Measurements from ENCODE around the gene GJD4. TPM values are rescaled to one million over a fixed set of nuclear protein-coding genes. Genes with fewer than 3 reads are reported as not detected.

GJD4 gene
- total and polyA plus RNA-seq, 2 donors (not counting 1 experiment from before 2014, with no cell fraction given), result not detected

- ATAC-seq (ENCODE audit: low read depth) (no peak), DNase-seq (no peak)
- intact Hi-C loops (cut with micrococcal nuclease), result no loop called here
- peaks cover 0 to 4% (median 2%) of the 10 kb centered on the region in 4 experiments for H3K27me3 ChIP-seq (replicated peaks in 1 of 4; ENCODE audit: control extremely low read depth in 1 of 4, control insufficient read depth in 3 of 4, insufficient read depth in 4 of 4, low read length in 3 of 4)
- no peaks in the 10 kb centered on the region for H3K9me3 Mint-ChIP-seq (ENCODE audit: insufficient read depth)
- H3K4me1 Mint-ChIP-seq, result no peaks in the 10 kb centered on the region
- H3K9me3 ChIP-seq (ENCODE audit: control extremely low read depth in 1 of 3, control insufficient read depth in 2 of 3, insufficient read depth in 1 of 3, low read length in 2 of 3), result no peaks in the 10 kb centered on the region
- no peaks in the 10 kb centered on the region for H3K4me1 ChIP-seq (ENCODE audit: control insufficient read depth in 2 of 2, insufficient read depth in 2 of 2, low read length in 2 of 2)
- H3K9ac ChIP-seq (ENCODE audit: low read length), result no peak overlapping the region
- H4K20me1 ChIP-seq (ENCODE audit: control insufficient read depth, insufficient read depth, low read length, poor library complexity, severe bottlenecking), result no peaks in the 10 kb centered on the region
- no peak overlapping the region for H3K27ac Mint-ChIP-seq
- H3K36me3 ChIP-seq (replicated peaks in 1 of 2; ENCODE audit: control extremely low read depth in 1 of 2, control insufficient read depth in 1 of 2, extremely low read depth in 1 of 2, insufficient read depth in 2 of 2, low read length in 1 of 2), result no peaks in the 10 kb centered on the region
- H3K4me3 ChIP-seq (ENCODE audit: control extremely low read depth in 1 of 5, extremely low read depth in 1 of 5, insufficient read depth in 1 of 5, low read depth in 2 of 5, low read length in 4 of 5), result no peak overlapping the region
- no peak overlapping the region for H3K27ac ChIP-seq (ENCODE audit: low read length in 2 of 2)
- no peak overlapping the region for H2AFZ ChIP-seq (ENCODE audit: insufficient read depth, low read depth, low read length, poor library complexity, severe bottlenecking)
- ChIA-PET CTCF (no interaction called here), POLR2A (no interaction called here)
- H3K79me2 ChIP-seq (ENCODE audit: control insufficient read depth, insufficient read depth, low read length), result no peaks in the 10 kb centered on the region
- WGBS (ENCODE audit: insufficient coverage), result 100% methylated on average over 1 of the region's 2 CpGs
- no peak overlapping the region for H3K4me3 Mint-ChIP-seq
- no peak overlapping the region for H3K4me2 ChIP-seq (replicated peaks; ENCODE audit: low read depth, low read length, poor library complexity, severe bottlenecking)
- TF ChIP-seq CTCF (IDR thresholded peaks at IDR 0.05) (no peak), EZH2 (IDR thresholded peaks at IDR 0.05; ENCODE audit: borderline replicate concordance, insufficient read depth, low read depth, low read length, poor library complexity, severe bottlenecking) (no peak)
- peaks cover 18% of the 10 kb centered on the region for H3K27me3 Mint-ChIP-seq
These were observed 47.7 kb downstream of the GJD4 start for GRCh38 chr10:35652824-35653223.

- 80% methylated on average over 1 of the region's 5 CpGs for WGBS (ENCODE audit: insufficient coverage)
- Mint-ChIP-seq H3K4me3 (no peak overlapping the region), H3K4me1 (no peaks in the 10 kb centered on the region), H3K9me3 (ENCODE audit: insufficient read depth) (peaks cover 4% of the 10 kb centered on the region), H3K27ac (no peak overlapping the region), H3K27me3 (peaks cover 25% of the 10 kb centered on the region)
- Histone ChIP-seq H3K79me2 (ENCODE audit: control insufficient read depth, insufficient read depth, low read length) (no peaks in the 10 kb centered on the region), H2AFZ (ENCODE audit: insufficient read depth, low read depth, low read length, poor library complexity, severe bottlenecking) (no peak overlapping the region), H3K36me3 (replicated peaks in 1 of 2; ENCODE audit: control extremely low read depth in 1 of 2, control insufficient read depth in 1 of 2, extremely low read depth in 1 of 2, insufficient read depth in 2 of 2, low read length in 1 of 2) (no peaks in the 10 kb centered on the region), H3K4me2 (replicated peaks; ENCODE audit: low read depth, low read length, poor library complexity, severe bottlenecking) (no peak overlapping the region), H3K4me3 (ENCODE audit: control extremely low read depth in 1 of 5, extremely low read depth in 1 of 5, insufficient read depth in 1 of 5, low read depth in 2 of 5, low read length in 4 of 5) (no peak overlapping the region), H4K20me1 (ENCODE audit: control insufficient read depth, insufficient read depth, low read length, poor library complexity, severe bottlenecking) (no peaks in the 10 kb centered on the region), H3K9me3 (ENCODE audit: control extremely low read depth in 1 of 3, control insufficient read depth in 2 of 3, insufficient read depth in 1 of 3, low read length in 2 of 3) (no peaks in the 10 kb centered on the region), H3K4me1 (ENCODE audit: control insufficient read depth in 2 of 2, insufficient read depth in 2 of 2, low read length in 2 of 2) (no peaks in the 10 kb centered on the region), H3K27ac (ENCODE audit: low read length in 2 of 2) (no peak overlapping the region), H3K9ac (ENCODE audit: low read length) (no peak overlapping the region), H3K27me3 (replicated peaks in 1 of 4; ENCODE audit: control extremely low read depth in 1 of 4, control insufficient read depth in 3 of 4, insufficient read depth in 4 of 4, low read length in 3 of 4) (peaks cover 0 to 4% (median 0%) of the 10 kb centered on the region in 4 experiments)
- intact Hi-C loops (cut with micrococcal nuclease), result no loop called here
- ChIA-PET POLR2A (no interaction called here), CTCF (interaction anchor here (1.4 kb wide), 1 partner anchor 22 kb away, joined by 4 read pairs; no protein-coding TSS in a partner anchor)
- no peak for TF ChIP-seq CTCF (IDR thresholded peaks at IDR 0.05)
- no peak for TF ChIP-seq EZH2 (IDR thresholded peaks at IDR 0.05; ENCODE audit: borderline replicate concordance, insufficient read depth, low read depth, low read length, poor library complexity, severe bottlenecking)
- ATAC-seq (ENCODE audit: low read depth) (no peak), DNase-seq (no peak)
These were observed 52.5 kb downstream of the GJD4 start for GRCh38 chr10:35657621-35658020.

Other genes starting within 250 kb of the GJD4 start
- gene FZD8, start 37.0 kb downstream of the GJD4 start, total RNA-seq, result 1.7 and 1.9 TPM in 2 replicates
- gene FZD8, start 37.0 kb downstream of the GJD4 start, polyA plus RNA-seq, result 0.43 and 0.76 TPM in 2 replicates